ENCODE measurements around the gene COL28A1.

- TF ChIP-seq, protein P1, sequence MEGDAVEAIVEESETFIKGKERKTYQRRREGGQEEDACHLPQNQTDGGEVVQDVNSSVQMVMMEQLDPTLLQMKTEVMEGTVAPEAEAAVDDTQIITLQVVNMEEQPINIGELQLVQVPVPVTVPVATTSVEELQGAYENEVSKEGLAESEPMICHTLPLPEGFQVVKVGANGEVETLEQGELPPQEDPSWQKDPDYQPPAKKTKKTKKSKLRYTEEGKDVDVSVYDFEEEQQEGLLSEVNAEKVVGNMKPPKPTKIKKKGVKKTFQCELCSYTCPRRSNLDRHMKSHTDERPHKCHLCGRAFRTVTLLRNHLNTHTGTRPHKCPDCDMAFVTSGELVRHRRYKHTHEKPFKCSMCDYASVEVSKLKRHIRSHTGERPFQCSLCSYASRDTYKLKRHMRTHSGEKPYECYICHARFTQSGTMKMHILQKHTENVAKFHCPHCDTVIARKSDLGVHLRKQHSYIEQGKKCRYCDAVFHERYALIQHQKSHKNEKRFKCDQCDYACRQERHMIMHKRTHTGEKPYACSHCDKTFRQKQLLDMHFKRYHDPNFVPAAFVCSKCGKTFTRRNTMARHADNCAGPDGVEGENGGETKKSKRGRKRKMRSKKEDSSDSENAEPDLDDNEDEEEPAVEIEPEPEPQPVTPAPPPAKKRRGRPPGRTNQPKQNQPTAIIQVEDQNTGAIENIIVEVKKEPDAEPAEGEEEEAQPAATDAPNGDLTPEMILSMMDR (IDR thresholded peaks at IDR 0.05) = no peak
- TF ChIP-seq POLR2A (IDR thresholded peaks at IDR 0.05) = no peak
Observed at GRCh38 chr7:7573701-7574100, 38.0 kb upstream of the COL28A1 start.
